HepG2 (cell line): ENCODE results near the gene M1AP. TPM values are rescaled to one million over a fixed set of nuclear protein-coding genes. Genes with fewer than 3 reads are reported as not detected.

Experiments
- CCDC6 ChIP-seq: sonication (generic); formaldehyde crosslinking; IDR thresholded peaks from 2 replicates; pipeline ENCODE4 v1.8.1; 2022; ENCODE audit warnings: mild to moderate bottlenecking, missing genetic modification reagents, moderate library complexity
- KDM5B ChIP-seq: sonication (generic); formaldehyde crosslinking; IDR thresholded peaks from 2 replicates; pipeline ENCODE4 v1.4.0; 2020; ENCODE audit warnings: missing genetic modification reagents, mild to moderate bottlenecking, borderline replicate concordance
- LCORL ChIP-seq, 2 experiments: fragments of 450-650 bp in 1 of 2; sonication (generic) in 1 of 2; formaldehyde crosslinking in 1 of 2; IDR thresholded peaks; 2 replicates each; pipeline versions ENCODE4 v1.5.0 to v1.6.1; 2017 to 2020; ENCODE audit warnings: antibody characterized with exemption in 1 of 2, missing genetic modification reagents in 1 of 2
- TGIF2 ChIP-seq: IDR thresholded peaks from 2 replicates; pipeline ENCODE4 v1.6.1; 2016; ENCODE audit warnings: control low read depth, missing compliant biosample characterization
- TP53 ChIP-seq: sonication (generic); formaldehyde crosslinking; conservative IDR thresholded peaks from 2 replicates; pipeline ENCODE4 v1.4.0; 2020; ENCODE audit warnings: missing genetic modification reagents
- ZNF235 ChIP-seq: sonication (generic); formaldehyde crosslinking; IDR thresholded peaks from 2 replicates; pipeline ENCODE4 v1.8.1; 2023; ENCODE audit warnings: mild to moderate bottlenecking, missing genetic modification reagents, borderline replicate concordance
- ZNF543 ChIP-seq: sonication (generic); formaldehyde crosslinking; IDR thresholded peaks from 2 replicates; pipeline ENCODE4 v1.4.0; 2020; ENCODE audit warnings: mild to moderate bottlenecking, missing genetic modification reagents
- polyA plus RNA-seq, 8 experiments: library from polyadenylated mRNA; depleted of rRNA in 3 of 8; stranded (reverse) in 7 of 8; unstranded in 1 of 8; fragments of >200 nt; fragmentation: Illumina TruSeq in 4 of 8; extraction: Trizol in 4 of 8; gene quantifications; 2 replicates each; pipeline versions ENCODE4 v1.2.1 to v1.2.3, GENCODE V29; 2011 to 2016; ENCODE audit warnings: low read depth in 4 of 8, missing spikeins in 1 of 8, mixed read lengths in 1 of 8; ENCODE audit not compliant: insufficient read depth in 1 of 8
- total RNA-seq, 5 experiments: library from RNA; depleted of rRNA; stranded (reverse); fragments of >200 nt; fragmentation: Illumina TruSeq; extraction: Trizol; gene quantifications; 2 replicates each; pipeline ENCODE4 v1.2.3, GENCODE V29; 2016; ENCODE audit warnings: low read depth in 1 of 5
- TF ChIP-seq, protein P1 (sequence below), 2 experiments: fragments of 450-650 bp in 1 of 2; sonication (generic) in 1 of 2; formaldehyde crosslinking in 1 of 2; IDR thresholded peaks; 2 replicates each; pipeline versions ENCODE4 v1.6.1 to v1.8.0; 2016 to 2022; ENCODE audit warnings: antibody characterized with exemption in 1 of 2, mild to moderate bottlenecking in 1 of 2, missing genetic modification reagents in 1 of 2
- TF ChIP-seq, protein P2 (sequence below): sonication (generic); formaldehyde crosslinking; conservative IDR thresholded peaks from 2 replicates; pipeline ENCODE4 v1.8.1; 2023; ENCODE audit warnings: missing genetic modification reagents
- TF ChIP-seq, protein P3 (sequence below): sonication (generic); formaldehyde crosslinking; IDR thresholded peaks from 2 replicates; pipeline ENCODE4 v1.4.0; 2020; ENCODE audit warnings: missing genetic modification reagents
- TF ChIP-seq, protein P4 (sequence below): sonication (generic); formaldehyde crosslinking; conservative IDR thresholded peaks from 2 replicates; pipeline ENCODE4 v1.8.0; 2022; ENCODE audit warnings: mild to moderate bottlenecking, moderate library complexity, missing genetic modification reagents

The M1AP gene
- total and polyA plus RNA-seq, 2 of the 13 experiments (the other 11 are each of a cell fraction or from before 2014, with no cell fraction given) = not detected

DNA sequence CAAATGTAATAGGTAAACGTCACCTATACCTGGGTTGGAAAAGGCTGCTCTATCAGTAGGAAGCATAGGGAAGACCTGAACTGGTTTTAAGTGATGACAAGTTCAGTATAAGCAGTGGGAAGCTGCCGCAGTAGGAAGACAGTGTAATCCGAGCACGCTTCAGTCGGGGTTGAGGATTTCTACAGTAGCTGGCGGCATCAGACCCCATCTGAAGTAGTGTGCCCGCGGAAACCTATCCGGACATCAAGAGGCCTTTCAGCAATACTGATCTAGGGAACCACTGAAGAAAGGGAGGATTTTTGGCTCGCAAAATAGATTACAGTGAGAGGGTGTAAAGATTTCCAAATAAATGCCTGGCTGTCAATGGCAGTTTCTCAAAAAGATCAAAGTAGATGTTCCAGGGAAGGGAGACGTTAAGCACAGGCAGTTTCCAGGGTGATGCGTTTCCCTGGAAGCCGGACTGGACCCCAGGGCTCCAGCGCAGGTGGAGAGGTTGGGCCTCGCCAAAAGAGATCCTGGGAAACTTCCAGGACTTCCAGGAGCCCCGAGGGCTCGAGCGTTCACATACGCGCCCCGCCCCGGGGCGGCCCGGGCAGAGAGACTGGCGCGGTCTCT, 99.7 kb downstream of the M1AP start (continued):
- TF ChIP-seq, protein P1, sequence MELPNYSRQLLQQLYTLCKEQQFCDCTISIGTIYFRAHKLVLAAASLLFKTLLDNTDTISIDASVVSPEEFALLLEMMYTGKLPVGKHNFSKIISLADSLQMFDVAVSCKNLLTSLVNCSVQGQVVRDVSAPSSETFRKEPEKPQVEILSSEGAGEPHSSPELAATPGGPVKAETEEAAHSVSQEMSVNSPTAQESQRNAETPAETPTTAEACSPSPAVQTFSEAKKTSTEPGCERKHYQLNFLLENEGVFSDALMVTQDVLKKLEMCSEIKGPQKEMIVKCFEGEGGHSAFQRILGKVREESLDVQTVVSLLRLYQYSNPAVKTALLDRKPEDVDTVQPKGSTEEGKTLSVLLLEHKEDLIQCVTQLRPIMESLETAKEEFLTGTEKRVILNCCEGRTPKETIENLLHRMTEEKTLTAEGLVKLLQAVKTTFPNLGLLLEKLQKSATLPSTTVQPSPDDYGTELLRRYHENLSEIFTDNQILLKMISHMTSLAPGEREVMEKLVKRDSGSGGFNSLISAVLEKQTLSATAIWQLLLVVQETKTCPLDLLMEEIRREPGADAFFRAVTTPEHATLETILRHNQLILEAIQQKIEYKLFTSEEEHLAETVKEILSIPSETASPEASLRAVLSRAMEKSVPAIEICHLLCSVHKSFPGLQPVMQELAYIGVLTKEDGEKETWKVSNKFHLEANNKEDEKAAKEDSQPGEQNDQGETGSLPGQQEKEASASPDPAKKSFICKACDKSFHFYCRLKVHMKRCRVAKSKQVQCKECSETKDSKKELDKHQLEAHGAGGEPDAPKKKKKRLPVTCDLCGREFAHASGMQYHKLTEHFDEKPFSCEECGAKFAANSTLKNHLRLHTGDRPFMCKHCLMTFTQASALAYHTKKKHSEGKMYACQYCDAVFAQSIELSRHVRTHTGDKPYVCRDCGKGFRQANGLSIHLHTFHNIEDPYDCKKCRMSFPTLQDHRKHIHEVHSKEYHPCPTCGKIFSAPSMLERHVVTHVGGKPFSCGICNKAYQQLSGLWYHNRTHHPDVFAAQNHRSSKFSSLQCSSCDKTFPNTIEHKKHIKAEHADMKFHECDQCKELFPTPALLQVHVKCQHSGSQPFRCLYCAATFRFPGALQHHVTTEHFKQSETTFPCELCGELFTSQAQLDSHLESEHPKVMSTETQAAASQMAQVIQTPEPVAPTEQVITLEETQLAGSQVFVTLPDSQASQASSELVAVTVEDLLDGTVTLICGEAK (IDR thresholded peaks at IDR 0.05) = no peak
- TF ChIP-seq, protein P1 (CRISPR knock-in tag; IDR thresholded peaks at IDR 0.05) = 0 out of 2 replicates have a peak, but pooled peaks have one; percentile 13
- peak; percentile 29; the same call in 1 of the 2 replicates for TF ChIP-seq KDM5B
- TF ChIP-seq, protein P2, sequence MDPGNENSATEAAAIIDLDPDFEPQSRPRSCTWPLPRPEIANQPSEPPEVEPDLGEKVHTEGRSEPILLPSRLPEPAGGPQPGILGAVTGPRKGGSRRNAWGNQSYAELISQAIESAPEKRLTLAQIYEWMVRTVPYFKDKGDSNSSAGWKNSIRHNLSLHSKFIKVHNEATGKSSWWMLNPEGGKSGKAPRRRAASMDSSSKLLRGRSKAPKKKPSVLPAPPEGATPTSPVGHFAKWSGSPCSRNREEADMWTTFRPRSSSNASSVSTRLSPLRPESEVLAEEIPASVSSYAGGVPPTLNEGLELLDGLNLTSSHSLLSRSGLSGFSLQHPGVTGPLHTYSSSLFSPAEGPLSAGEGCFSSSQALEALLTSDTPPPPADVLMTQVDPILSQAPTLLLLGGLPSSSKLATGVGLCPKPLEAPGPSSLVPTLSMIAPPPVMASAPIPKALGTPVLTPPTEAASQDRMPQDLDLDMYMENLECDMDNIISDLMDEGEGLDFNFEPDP = 0 out of 2 replicates have a peak, but pooled peaks have one; percentile 84
- no peak for TF ChIP-seq CCDC6 (CRISPR knock-in tag)
- TF ChIP-seq, protein P3, sequence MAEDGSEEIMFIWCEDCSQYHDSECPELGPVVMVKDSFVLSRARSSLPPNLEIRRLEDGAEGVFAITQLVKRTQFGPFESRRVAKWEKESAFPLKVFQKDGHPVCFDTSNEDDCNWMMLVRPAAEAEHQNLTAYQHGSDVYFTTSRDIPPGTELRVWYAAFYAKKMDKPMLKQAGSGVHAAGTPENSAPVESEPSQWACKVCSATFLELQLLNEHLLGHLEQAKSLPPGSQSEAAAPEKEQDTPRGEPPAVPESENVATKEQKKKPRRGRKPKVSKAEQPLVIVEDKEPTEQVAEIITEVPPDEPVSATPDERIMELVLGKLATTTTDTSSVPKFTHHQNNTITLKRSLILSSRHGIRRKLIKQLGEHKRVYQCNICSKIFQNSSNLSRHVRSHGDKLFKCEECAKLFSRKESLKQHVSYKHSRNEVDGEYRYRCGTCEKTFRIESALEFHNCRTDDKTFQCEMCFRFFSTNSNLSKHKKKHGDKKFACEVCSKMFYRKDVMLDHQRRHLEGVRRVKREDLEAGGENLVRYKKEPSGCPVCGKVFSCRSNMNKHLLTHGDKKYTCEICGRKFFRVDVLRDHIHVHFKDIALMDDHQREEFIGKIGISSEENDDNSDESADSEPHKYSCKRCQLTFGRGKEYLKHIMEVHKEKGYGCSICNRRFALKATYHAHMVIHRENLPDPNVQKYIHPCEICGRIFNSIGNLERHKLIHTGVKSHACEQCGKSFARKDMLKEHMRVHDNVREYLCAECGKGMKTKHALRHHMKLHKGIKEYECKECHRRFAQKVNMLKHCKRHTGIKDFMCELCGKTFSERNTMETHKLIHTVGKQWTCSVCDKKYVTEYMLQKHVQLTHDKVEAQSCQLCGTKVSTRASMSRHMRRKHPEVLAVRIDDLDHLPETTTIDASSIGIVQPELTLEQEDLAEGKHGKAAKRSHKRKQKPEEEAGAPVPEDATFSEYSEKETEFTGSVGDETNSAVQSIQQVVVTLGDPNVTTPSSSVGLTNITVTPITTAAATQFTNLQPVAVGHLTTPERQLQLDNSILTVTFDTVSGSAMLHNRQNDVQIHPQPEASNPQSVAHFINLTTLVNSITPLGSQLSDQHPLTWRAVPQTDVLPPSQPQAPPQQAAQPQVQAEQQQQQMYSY = peak; percentile 72; the same call in 1 of the 2 replicates
- TF ChIP-seq, protein P4, sequence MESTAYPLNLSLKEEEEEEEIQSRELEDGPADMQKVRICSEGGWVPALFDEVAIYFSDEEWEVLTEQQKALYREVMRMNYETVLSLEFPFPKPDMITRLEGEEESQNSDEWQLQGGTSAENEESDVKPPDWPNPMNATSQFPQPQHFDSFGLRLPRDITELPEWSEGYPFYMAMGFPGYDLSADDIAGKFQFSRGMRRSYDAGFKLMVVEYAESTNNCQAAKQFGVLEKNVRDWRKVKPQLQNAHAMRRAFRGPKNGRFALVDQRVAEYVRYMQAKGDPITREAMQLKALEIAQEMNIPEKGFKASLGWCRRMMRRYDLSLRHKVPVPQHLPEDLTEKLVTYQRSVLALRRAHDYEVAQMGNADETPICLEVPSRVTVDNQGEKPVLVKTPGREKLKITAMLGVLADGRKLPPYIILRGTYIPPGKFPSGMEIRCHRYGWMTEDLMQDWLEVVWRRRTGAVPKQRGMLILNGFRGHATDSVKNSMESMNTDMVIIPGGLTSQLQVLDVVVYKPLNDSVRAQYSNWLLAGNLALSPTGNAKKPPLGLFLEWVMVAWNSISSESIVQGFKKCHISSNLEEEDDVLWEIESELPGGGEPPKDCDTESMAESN (CRISPR knock-in tag) = no peak
- TF ChIP-seq TGIF2 (CRISPR knock-in tag) = no peak; the same call in 1 of the 2 replicates
- no peak for TF ChIP-seq LCORL (IDR thresholded peaks at IDR 0.05)
- peak; percentile 66; the same call in 1 of the 2 replicates for TF ChIP-seq LCORL (CRISPR knock-in tag; IDR thresholded peaks at IDR 0.05)
- 0 out of 2 replicates have a peak, but pooled peaks have one; percentile 55 for TF ChIP-seq ZNF235 (CRISPR knock-in tag)
- TF ChIP-seq TP53 (CRISPR knock-in tag) = no peak
- TF ChIP-seq ZNF543 (CRISPR knock-in tag) = peak; percentile 23; the same call in 1 of the 2 replicates
